Neural crest cell (in vitro differentiated cells): Measurements from ENCODE around the gene AKT3. TPM values are rescaled to one million over a fixed set of nuclear protein-coding genes. Genes with fewer than 3 reads are reported as not detected.

Experiments
- DNase-seq: peaks from one replicate; pipeline ENCODE4 v3.0.0; 2021; ENCODE audit warnings: low read depth, mixed read lengths, low spot score
- H3K27ac Mint-ChIP-seq: one replicate; pipeline ENCODE4 v1.8.0; 2021; ENCODE audit warnings: mild to moderate bottlenecking, mixed read lengths; ENCODE audit not compliant: unreplicated experiment
- H3K27me3 Mint-ChIP-seq: 2 replicates; pipeline ENCODE4 v1.8.0; 2021; ENCODE audit warnings: low read depth, mild to moderate bottlenecking, mixed read lengths
- H3K36me3 Mint-ChIP-seq: 2 replicates; pipeline ENCODE4 v1.8.0; 2021; ENCODE audit warnings: low read depth, mild to moderate bottlenecking, mixed read lengths
- H3K4me1 Mint-ChIP-seq: 2 replicates; pipeline ENCODE4 v1.8.0; 2021; ENCODE audit warnings: mixed read lengths
- H3K4me3 Mint-ChIP-seq: one replicate; pipeline ENCODE4 v1.8.0; 2021; ENCODE audit warnings: mild to moderate bottlenecking, mixed read lengths
- H3K9me3 Mint-ChIP-seq: 2 replicates; pipeline ENCODE4 v1.8.0; 2021; ENCODE audit warnings: mixed read lengths
- total RNA-seq: library from RNA; stranded (reverse); gene quantifications from 2 replicates; pipeline ENCODE4 v1.2.1, GENCODE V29; 2021
- TF ChIP-seq, protein P1 (sequence below): fragments of 200-600 bp; sonication (generic); conservative IDR thresholded peaks from 2 replicates; pipeline ENCODE4 v1.5.0; 2021; ENCODE audit warnings: antibody characterized with exemption, mild to moderate bottlenecking

AKT3 gene
- total RNA-seq, 1 donor from 2014 or later: 38.2 TPM

- H3K9me3 Mint-ChIP-seq: no peaks in the 10 kb centered on the region
- no peak for DNase-seq
- no peaks in the 10 kb centered on the region for H3K36me3 Mint-ChIP-seq
- peaks cover 10% of the 10 kb centered on the region for H3K4me1 Mint-ChIP-seq
- TF ChIP-seq, protein P1, sequence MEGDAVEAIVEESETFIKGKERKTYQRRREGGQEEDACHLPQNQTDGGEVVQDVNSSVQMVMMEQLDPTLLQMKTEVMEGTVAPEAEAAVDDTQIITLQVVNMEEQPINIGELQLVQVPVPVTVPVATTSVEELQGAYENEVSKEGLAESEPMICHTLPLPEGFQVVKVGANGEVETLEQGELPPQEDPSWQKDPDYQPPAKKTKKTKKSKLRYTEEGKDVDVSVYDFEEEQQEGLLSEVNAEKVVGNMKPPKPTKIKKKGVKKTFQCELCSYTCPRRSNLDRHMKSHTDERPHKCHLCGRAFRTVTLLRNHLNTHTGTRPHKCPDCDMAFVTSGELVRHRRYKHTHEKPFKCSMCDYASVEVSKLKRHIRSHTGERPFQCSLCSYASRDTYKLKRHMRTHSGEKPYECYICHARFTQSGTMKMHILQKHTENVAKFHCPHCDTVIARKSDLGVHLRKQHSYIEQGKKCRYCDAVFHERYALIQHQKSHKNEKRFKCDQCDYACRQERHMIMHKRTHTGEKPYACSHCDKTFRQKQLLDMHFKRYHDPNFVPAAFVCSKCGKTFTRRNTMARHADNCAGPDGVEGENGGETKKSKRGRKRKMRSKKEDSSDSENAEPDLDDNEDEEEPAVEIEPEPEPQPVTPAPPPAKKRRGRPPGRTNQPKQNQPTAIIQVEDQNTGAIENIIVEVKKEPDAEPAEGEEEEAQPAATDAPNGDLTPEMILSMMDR: no peak
- no peak overlapping the region for H3K4me3 Mint-ChIP-seq
- no peak overlapping the region for H3K27ac Mint-ChIP-seq
- H3K27me3 Mint-ChIP-seq: no peaks in the 10 kb centered on the region
These were observed 86.2 kb downstream of the AKT3 start for GRCh38 chr1:243763806-243764205.

GRCh38 chr1:243758647-243759046 lies 91.4 kb downstream of the AKT3 start:
- no peak overlapping the region for H3K27ac Mint-ChIP-seq
- H3K36me3 Mint-ChIP-seq: no peaks in the 10 kb centered on the region
- H3K4me1 Mint-ChIP-seq: no peaks in the 10 kb centered on the region
- TF ChIP-seq, protein P1: no peak
- no peaks in the 10 kb centered on the region for H3K27me3 Mint-ChIP-seq
- no peaks in the 10 kb centered on the region for H3K9me3 Mint-ChIP-seq
- no peak for DNase-seq
- H3K4me3 Mint-ChIP-seq: no peak overlapping the region

DNA sequence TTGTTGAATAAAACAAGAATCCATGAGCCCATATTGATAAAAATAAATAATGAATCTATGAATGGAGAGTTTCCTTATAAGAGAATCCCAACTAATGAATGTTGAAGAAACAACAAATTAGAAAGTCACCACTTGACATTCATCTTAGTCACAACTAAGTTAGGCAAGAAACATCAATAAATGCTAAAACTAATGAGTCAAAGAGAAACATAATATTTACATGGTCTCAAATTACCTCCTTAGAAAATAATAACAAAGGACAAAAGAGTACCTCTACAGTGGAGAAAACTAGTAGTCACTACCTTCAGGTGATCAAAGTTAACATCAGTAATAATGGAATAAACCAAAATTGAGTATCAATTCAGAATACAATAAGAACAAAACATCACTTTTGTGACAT lies 93.5 kb downstream of the AKT3 start:
- Mint-ChIP-seq H3K36me3 (no peaks in the 10 kb centered on the region), H3K9me3 (no peaks in the 10 kb centered on the region), H3K27ac (no peak overlapping the region), H3K27me3 (no peaks in the 10 kb centered on the region), H3K4me1 (peaks cover 10% of the 10 kb centered on the region), H3K4me3 (no peak overlapping the region)
- DNase-seq: no peak
- TF ChIP-seq, protein P1: no peak

DNA sequence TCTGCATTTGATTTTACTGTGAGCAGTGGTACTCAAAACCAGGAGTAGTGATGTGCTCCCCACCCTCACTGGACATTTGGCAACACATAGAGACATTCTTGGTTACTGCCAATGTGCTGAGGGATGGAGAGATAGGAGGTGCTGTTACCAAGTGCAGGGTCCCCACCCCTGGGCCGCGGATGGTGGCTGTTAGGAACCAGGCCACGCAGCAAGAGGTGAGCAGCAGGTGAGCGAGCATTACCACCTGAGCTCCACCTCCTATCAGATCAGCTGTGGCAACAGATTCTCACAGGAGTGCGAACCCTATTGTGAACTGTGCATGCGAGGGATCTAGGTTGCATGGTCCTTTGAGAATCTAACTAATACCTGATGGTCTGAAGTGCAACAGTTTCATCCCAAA lies 95.7 kb downstream of the AKT3 start:
- no peaks in the 10 kb centered on the region for H3K9me3 Mint-ChIP-seq

DNA sequence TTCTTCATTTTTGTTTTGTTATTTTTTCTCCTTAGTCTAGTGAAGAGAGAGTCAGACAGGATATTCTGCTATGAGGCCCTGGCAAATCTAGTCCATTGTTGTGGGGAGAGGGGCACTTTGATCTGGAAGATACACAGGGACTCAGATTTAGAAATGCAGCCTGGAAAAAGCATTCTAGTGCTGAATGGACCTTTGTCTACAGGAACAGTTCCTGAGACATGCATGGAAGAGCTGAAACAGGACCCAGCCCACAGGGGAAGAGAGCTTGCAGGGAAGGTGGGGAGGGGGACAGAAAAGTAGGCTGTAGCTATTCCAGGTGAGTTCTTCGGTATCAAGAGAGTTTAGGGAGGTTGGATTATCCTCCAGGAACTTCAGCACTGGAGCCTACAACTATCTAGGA lies 98.5 kb downstream of the AKT3 start:
- Mint-ChIP-seq H3K9me3 (no peaks in the 10 kb centered on the region), H3K4me1 (peaks cover 43% of the 10 kb centered on the region)

More for the DNA sequence above, 95.7 kb downstream of the AKT3 start:
- TF ChIP-seq, protein P1: no peak
- no peak for DNase-seq
- Mint-ChIP-seq H3K4me1 (peaks cover 18% of the 10 kb centered on the region), H3K27me3 (no peaks in the 10 kb centered on the region), H3K4me3 (no peak overlapping the region), H3K36me3 (no peaks in the 10 kb centered on the region), H3K27ac (no peak overlapping the region)

More for the DNA sequence above, 98.5 kb downstream of the AKT3 start:
- DNase-seq: no peak
- Mint-ChIP-seq H3K27me3 (no peaks in the 10 kb centered on the region), H3K4me3 (no peak overlapping the region), H3K27ac (peak overlapping the region; percentile 5), H3K36me3 (no peaks in the 10 kb centered on the region)
- TF ChIP-seq, protein P1: no peak
